Psoas muscle (tissue), 8 donors: ENCODE measurements around the gene PPM1J. TPM values are rescaled to one million over a fixed set of nuclear protein-coding genes. Genes with fewer than 3 reads are reported as not detected.

Experiments used
- ATAC-seq, 4 donors: fragments of 200-7000 bp; cut with Tn5 transposase; one replicate each; pipeline ENCODE4 v1.9.1; 2020; ENCODE audit warnings: moderate library complexity in 3 of 4, mild to moderate bottlenecking in 2 of 4
- DNase-seq, 2 donors: peaks; one replicate each; pipeline ENCODE4 v3.0.0-alpha.2; 2020
- H3K27ac ChIP-seq: fragments of 200-600 bp; one replicate; pipeline ENCODE4 v1.8.0; 2022
- H3K27me3 ChIP-seq, 3 donors: fragments of 200-600 bp in 1 of 3; one replicate each; pipeline versions ENCODE4 v1.6.1 to v1.8.0; 2013 to 2022; ENCODE audit warnings: low read length in 2 of 3, mild to moderate bottlenecking in 2 of 3, moderate library complexity in 1 of 3; ENCODE audit not compliant: insufficient read depth in 3 of 3
- H3K36me3 ChIP-seq, 2 donors: fragments of 200-600 bp in 1 of 2; one replicate each; pipeline versions ENCODE4 v1.6.1 to v1.8.0; 2013 to 2022; ENCODE audit warnings: low read depth in 1 of 2, mild to moderate bottlenecking in 1 of 2, moderate library complexity in 1 of 2; ENCODE audit not compliant: insufficient read depth in 1 of 2
- H3K4me1 ChIP-seq: fragments of 200-600 bp; one replicate; pipeline ENCODE4 v1.8.0; 2022
- H3K4me3 ChIP-seq: fragments of 200-600 bp; one replicate; pipeline ENCODE4 v1.8.0; 2022; ENCODE audit warnings: mild to moderate bottlenecking
- H3K9me3 ChIP-seq: fragments of 200-600 bp; one replicate; pipeline ENCODE4 v1.8.0; 2022
- CTCF ChIP-seq: fragments of 200-600 bp; IDR thresholded peaks from one replicate; pipeline ENCODE4 v1.8.0; 2022; ENCODE audit warnings: antibody characterized with exemption
- WGBS, 3 donors: extraction: QIAGEN DNeasy Blood & Tissue Kit; methylation state at CpG; one replicate each; pipeline versions ENCODE4 v1.1.6 to v1.1.7; 2013; 5-methylcytosine and 5-hydroxymethylcytosine counted together
- intact Hi-C, 2 donors: fragments of 100-400 bp; cut with DNase I; formaldehyde crosslinking; loops; one replicate each; pipeline versions ENCODE4 v1.11.0 to v1.14.2; 2022
- polyA plus RNA-seq, 3 donors: library from polyadenylated mRNA; stranded (reverse); fragments of 200-250 nt; gene quantifications; one replicate each; pipeline ENCODE4 v1.2.3, GENCODE V29; 2013
- total RNA-seq, 4 donors: library from RNA; stranded (reverse); fragmentation: NEBNext Ultra II Directional in 2 of 4; extraction: Animal tissue kit (Norgen Biotek cat#: 25700) in 2 of 4; gene quantifications; one replicate each; pipeline versions ENCODE4 v1.2.1 to v1.2.4, GENCODE V29; 2021 to 2023
- donor health status: healthy with polysubstance abuse.
- donor health status: DM: no; HTN: no; CAD: no; lungs with moderate emphysema.
- donor health status: Bipolar disorder and iron deficiency.
- donor health status: healthy.
- donor health status: DM: yes; HTN: yes; CAD: no.
- donor health status: DM: no; HTN: no; CAD: no.
- donor health status: DM: no; HTN: no; CAD: no.
- donor health status: DM: yes; HTN: yes; CAD: no.

The PPM1J gene
- total and polyA plus RNA-seq, 7 donors: 4.1 to 8.8 (median 6.0) TPM

GRCh38 chr1:112701227-112702066, 13.7 kb downstream of the PPM1J start:
- intact Hi-C loops: no loop called here
- Histone ChIP-seq H3K9me3 (no peaks in the 10 kb centered on the region), H3K27me3 (no peaks in the 10 kb centered on the region), H3K36me3 (peaks cover 0 to 35% of the 10 kb centered on the region in 2 donors), H3K27ac (peak overlapping the region; percentile 82), H3K4me1 (peaks cover 53% of the 10 kb centered on the region), H3K4me3 (peak overlapping the region; percentile 34)
- WGBS, 3 donors: 67 to 74% (median 69%) methylated on average over 17 of the region's 17 CpGs
- DNase-seq: no peak
- TF ChIP-seq CTCF: no peak
- peak in 1 of 4 donors; percentile 0 for ATAC-seq

DNA sequence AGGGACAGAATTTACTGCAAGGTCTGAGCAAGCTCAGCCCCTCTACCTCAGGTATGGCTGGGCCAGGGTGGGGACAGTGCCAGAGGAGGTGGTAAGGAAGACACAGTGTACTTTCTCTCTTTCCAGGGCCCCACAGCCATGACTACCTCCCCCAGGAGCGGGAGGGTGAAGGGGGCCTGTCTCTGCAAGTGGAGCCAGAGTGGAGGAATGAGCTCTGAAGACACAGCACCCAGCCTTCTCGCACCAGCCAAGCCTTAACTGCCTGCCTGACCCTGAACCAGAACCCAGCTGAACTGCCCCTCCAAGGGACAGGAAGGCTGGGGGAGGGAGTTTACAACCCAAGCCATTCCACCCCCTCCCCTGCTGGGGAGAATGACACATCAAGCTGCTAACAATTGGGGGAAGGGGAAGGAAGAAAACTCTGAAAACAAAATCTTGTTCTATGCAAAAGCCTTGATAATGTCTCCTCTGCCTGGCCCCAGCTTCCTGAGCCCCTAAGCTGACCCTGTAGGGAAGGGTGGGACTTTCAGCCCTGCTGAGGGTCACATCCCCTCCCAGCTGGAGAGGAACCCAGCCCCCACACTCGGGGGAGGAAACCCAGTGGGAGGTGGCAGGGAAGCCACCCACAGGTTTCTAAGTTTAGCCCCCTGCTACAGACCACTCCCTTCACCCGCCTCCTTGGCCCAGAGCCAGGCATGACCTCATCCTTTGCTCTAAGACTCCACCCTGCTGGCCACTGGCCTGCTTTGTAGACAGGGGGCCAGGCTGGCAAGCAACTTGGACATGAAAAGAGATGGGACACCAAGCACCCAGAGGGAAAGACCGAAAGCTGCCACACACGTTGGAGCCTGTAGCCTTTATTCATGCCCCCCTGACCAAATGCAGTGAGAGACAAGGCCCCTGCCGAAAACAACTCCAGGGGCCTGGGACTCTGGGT, 14.6 kb downstream of the PPM1J start:
- peaks cover 0 to 38% of the 10 kb centered on the region in 2 donors for H3K36me3 ChIP-seq
- H3K4me1 ChIP-seq: peaks cover 48% of the 10 kb centered on the region
- ATAC-seq: peak; percentile 78 to 90 (median 84)
- WGBS, 3 donors: 20 to 24% (median 22%) methylated on average over 7 of the region's 7 CpGs
- TF ChIP-seq CTCF: no peak
- no peaks in the 10 kb centered on the region for H3K27me3 ChIP-seq
- intact Hi-C loops: no loop called here
- no peaks in the 10 kb centered on the region for H3K9me3 ChIP-seq
- H3K4me3 ChIP-seq: peak overlapping the region; percentile 34
- peak; percentile 95 to 97 for DNase-seq
- peak overlapping the region; percentile 82 for H3K27ac ChIP-seq

DNA sequence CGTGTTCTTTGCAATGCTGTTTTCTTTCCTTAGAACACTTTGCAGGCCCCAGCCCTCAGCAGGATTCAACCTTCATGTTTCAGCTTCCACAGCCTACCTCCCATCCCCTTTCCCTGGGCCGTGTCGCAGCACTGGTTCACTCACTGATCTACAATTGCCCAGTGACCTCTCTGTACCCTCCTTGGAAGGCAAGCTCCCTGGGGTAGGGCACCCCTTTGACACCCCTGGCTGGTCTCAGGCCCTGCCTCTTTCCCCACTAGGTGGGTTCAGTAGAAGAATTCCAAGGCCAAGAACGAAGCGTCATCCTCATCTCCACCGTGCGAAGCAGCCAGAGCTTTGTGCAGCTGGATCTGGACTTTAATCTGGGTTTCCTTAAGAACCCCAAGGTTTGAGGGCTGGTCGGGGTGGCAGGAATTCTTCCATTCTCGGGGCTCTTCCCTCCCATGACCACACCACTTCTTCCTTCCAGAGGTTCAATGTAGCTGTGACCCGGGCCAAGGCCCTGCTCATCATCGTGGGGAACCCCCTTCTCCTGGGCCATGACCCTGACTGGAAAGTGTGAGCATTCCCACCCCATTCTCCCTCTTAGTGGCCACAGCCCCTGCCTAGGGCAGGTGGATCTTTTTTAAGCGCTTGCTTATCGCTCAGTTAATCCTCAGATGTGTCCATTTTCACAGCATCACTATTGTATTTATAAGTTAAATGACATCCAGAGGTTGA, 15.5 kb downstream of the PPM1J start:
- H3K27me3 ChIP-seq: no peaks in the 10 kb centered on the region
- DNase-seq (no peak), ATAC-seq (peak in 1 of 4 donors; percentile 45)
- no peaks in the 10 kb centered on the region for H3K9me3 ChIP-seq
- H3K4me1 ChIP-seq: peaks cover 42% of the 10 kb centered on the region
- H3K4me3 ChIP-seq: peak overlapping the region; percentile 34
- peak overlapping the region; percentile 82 for H3K27ac ChIP-seq
- peaks cover 0 to 40% of the 10 kb centered on the region in 2 donors for H3K36me3 ChIP-seq
- intact Hi-C loops: loop anchor here in 1 of 2 donors (2.0 kb wide), 1 partner anchor 25 kb away; the partner anchor contains the start of gene MOV10
- TF ChIP-seq CTCF: no peak
- 72 to 76% (median 73%) methylated on average over 13 of the region's 13 CpGs for WGBS, 3 donors
